ENCODE data around the gene MRPL32.

The MRPL32 gene

DNA sequence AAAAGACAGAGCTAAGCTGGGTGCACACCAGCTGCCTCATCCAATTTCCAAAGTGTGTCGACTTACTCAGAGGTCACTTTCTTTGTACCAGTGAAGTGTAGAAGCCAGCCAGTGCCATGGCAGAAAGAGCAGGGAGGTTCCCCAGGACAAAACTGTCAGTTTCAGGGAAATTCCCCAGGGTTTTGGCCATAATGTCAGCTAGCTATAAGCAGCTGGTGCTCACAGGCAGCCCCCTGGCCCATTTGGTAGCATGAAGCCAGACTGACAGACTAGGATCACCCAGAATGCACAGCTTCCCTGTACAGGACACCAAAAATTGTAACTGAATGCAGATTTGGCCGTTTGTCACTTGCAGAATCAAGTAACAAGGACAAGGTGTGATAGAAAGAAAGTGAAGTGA is 28.6 kb downstream of the MRPL32 start:
- Histone ChIP-seq H3K9me3 (replicated peaks; ENCODE audit: insufficient read depth, low read length) (no peaks in the 10 kb centered on the region), H3K27me3 (replicated peaks; ENCODE audit: insufficient read depth, low read length) (no peaks in the 10 kb centered on the region), H3K36me3 (replicated peaks; ENCODE audit: insufficient read depth, low read length) (no peaks in the 10 kb centered on the region), H3K4me1 (ENCODE audit: low read length) (peaks cover 5% of the 10 kb centered on the region; the same call in 1 of the 2 replicates), H3K4me3 (ENCODE audit: low read length) (no peak overlapping the region), H3F3A (ENCODE audit: insufficient read depth, low read length) (no peaks in the 10 kb centered on the region), H3K79me2 (ENCODE audit: low read length) (no peaks in the 10 kb centered on the region), H4K20me1 (ENCODE audit: insufficient read depth, low read length) (no peaks in the 10 kb centered on the region), H3K9ac (ENCODE audit: low read length) (no peak overlapping the region), H2AFZ (ENCODE audit: low read length) (no peak overlapping the region), H3K27ac (ENCODE audit: low read length) (no peak overlapping the region), H3K4me2 (ENCODE audit: low read depth, low read length) (no peak overlapping the region), H3K9me2 (replicated peaks; ENCODE audit: insufficient read depth, low read length) (no peaks in the 10 kb centered on the region)
- no peak for DNase-seq
- TF ChIP-seq, protein P1, sequence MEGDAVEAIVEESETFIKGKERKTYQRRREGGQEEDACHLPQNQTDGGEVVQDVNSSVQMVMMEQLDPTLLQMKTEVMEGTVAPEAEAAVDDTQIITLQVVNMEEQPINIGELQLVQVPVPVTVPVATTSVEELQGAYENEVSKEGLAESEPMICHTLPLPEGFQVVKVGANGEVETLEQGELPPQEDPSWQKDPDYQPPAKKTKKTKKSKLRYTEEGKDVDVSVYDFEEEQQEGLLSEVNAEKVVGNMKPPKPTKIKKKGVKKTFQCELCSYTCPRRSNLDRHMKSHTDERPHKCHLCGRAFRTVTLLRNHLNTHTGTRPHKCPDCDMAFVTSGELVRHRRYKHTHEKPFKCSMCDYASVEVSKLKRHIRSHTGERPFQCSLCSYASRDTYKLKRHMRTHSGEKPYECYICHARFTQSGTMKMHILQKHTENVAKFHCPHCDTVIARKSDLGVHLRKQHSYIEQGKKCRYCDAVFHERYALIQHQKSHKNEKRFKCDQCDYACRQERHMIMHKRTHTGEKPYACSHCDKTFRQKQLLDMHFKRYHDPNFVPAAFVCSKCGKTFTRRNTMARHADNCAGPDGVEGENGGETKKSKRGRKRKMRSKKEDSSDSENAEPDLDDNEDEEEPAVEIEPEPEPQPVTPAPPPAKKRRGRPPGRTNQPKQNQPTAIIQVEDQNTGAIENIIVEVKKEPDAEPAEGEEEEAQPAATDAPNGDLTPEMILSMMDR (IDR thresholded peaks at IDR 0.05; ENCODE audit: low read length) = no peak
- TF ChIP-seq EZH2 (optimal IDR thresholded peaks at IDR 0.05; ENCODE audit: low read depth, low read length) (no peak), EZH2phosphoT487 (IDR thresholded peaks at IDR 0.05; ENCODE audit: low read length) (no peak)

DNA sequence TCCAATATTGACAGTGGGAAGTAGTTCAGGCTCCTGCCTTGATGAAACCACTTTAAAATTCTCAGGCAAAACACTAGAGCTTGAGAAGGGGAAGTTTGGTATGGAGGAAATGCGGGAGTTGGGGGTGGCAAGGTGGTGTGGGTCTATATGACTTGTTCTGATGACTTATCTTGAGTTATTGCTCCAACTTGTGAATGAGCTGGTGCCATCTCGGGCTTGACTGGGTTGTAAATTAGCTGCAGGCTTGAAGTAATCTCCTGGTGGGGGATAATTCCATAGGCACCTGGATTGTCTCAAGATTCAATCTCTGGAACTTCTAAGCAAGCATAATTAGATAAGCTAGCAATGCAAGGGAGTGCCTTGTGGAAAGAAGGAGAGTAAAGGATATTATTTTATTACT is 29.0 kb downstream of the MRPL32 start:
- H3K79me2 ChIP-seq (ENCODE audit: low read length) = no peaks in the 10 kb centered on the region
- H3K4me3 ChIP-seq (ENCODE audit: low read length) = no peak overlapping the region
- no peaks in the 10 kb centered on the region for H3F3A ChIP-seq (ENCODE audit: insufficient read depth, low read length)
- H3K9me3 ChIP-seq (replicated peaks; ENCODE audit: insufficient read depth, low read length) = no peaks in the 10 kb centered on the region
- no peaks in the 10 kb centered on the region for H3K36me3 ChIP-seq (replicated peaks; ENCODE audit: insufficient read depth, low read length)
- H3K4me2 ChIP-seq (ENCODE audit: low read depth, low read length) = no peak overlapping the region
- H4K20me1 ChIP-seq (ENCODE audit: insufficient read depth, low read length) = no peaks in the 10 kb centered on the region
- DNase-seq = no peak
- H3K4me1 ChIP-seq (ENCODE audit: low read length) = peaks cover 5% of the 10 kb centered on the region; the same call in 1 of the 2 replicates
- no peak overlapping the region for H3K27ac ChIP-seq (ENCODE audit: low read length)
- H3K27me3 ChIP-seq (replicated peaks; ENCODE audit: insufficient read depth, low read length) = no peaks in the 10 kb centered on the region
- no peak overlapping the region for H3K9ac ChIP-seq (ENCODE audit: low read length)
- H2AFZ ChIP-seq (ENCODE audit: low read length) = no peak overlapping the region
- H3K9me2 ChIP-seq (replicated peaks; ENCODE audit: insufficient read depth, low read length) = no peaks in the 10 kb centered on the region
- no peak for TF ChIP-seq EZH2 (optimal IDR thresholded peaks at IDR 0.05; ENCODE audit: low read depth, low read length)

DNA sequence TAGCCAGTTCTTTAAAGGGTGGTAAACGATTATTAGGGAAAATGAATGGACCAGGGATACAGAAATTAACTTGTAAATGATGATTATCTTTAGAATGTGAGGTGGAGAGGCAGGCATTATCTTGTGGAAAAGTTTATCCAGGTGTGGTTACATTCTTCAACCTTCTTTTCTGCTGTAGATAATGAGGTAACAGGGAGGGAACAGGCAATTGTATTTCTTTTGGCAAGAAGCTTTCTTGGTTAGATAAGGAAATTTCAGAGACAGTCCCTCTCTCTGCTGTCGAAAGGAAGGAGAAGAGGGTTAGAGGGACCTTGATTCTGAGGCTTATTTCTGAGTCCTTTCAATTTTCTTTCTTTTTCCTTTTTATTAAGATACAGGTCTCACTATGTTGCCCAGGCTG is 32.1 kb downstream of the MRPL32 start:
- no peaks in the 10 kb centered on the region for H3K79me2 ChIP-seq (ENCODE audit: low read length)
- H3K36me3 ChIP-seq (replicated peaks; ENCODE audit: insufficient read depth, low read length) = no peaks in the 10 kb centered on the region
- H3K27ac ChIP-seq (ENCODE audit: low read length) = no peak overlapping the region
- H3K4me3 ChIP-seq (ENCODE audit: low read length) = no peak overlapping the region
- H4K20me1 ChIP-seq (ENCODE audit: insufficient read depth, low read length) = no peaks in the 10 kb centered on the region
- H3K9me3 ChIP-seq (replicated peaks; ENCODE audit: insufficient read depth, low read length) = no peaks in the 10 kb centered on the region
- TF ChIP-seq, protein P1 (IDR thresholded peaks at IDR 0.05; ENCODE audit: low read length) = no peak
- TF ChIP-seq EZH2 (optimal IDR thresholded peaks at IDR 0.05; ENCODE audit: low read depth, low read length) (no peak), EZH2phosphoT487 (IDR thresholded peaks at IDR 0.05; ENCODE audit: low read length) (no peak)
- H3F3A ChIP-seq (ENCODE audit: insufficient read depth, low read length) = no peaks in the 10 kb centered on the region
- H3K27me3 ChIP-seq (replicated peaks; ENCODE audit: insufficient read depth, low read length) = no peaks in the 10 kb centered on the region
- no peaks in the 10 kb centered on the region for H3K9me2 ChIP-seq (replicated peaks; ENCODE audit: insufficient read depth, low read length)
- H3K4me2 ChIP-seq (ENCODE audit: low read depth, low read length) = no peak overlapping the region
- H3K4me1 ChIP-seq (ENCODE audit: low read length) = peaks cover 5% of the 10 kb centered on the region; the same call in 1 of the 2 replicates
- H2AFZ ChIP-seq (ENCODE audit: low read length) = no peak overlapping the region
- H3K9ac ChIP-seq (ENCODE audit: low read length) = no peak overlapping the region
- no peak for DNase-seq

DNA sequence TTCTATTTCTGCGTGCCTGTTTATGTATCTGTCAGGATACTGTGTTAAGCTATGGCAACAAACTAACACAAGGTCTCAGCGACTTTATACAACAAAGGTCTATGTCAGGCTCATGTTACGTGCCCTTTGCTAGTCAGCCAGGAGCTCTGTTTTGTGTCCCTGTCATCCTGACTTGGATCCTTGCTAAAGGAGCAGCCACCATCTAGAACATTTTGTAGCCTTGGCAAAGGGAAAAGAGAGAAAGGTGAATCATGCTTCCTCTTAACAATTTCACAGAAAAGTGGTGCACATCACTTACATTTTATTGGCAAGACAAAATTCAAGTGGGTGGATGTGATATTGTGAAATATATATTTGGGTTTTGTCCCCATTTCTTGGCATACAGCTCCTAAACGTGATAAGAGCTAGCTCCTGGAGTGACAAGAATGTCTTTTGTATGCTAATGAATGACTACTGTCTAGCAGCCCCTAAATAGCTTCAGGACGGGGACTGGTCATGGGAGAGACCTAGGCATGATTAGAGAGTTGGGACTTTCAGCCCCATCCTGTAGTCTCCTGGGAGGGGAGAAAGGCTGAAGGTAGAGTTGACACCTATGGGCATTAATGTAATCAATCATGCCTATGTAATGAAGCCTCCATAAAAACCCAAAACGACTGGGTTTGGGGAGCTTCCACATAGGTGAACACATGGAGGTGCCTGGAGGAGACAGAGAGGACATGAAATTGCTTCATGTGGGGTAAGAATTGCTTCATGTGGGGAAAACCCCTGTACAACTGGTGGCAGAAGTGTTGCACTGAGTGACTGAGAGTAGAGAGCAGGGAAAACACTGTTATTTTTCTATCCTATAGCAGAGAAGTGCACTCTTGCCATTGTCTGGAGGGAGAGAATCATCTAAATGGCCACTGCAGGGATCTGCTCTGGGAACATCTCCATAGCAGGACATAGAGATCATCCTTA is 33.0 kb downstream of the MRPL32 start:
- Histone ChIP-seq H2AFZ (ENCODE audit: low read length) (no peak overlapping the region), H3K9me3 (replicated peaks; ENCODE audit: insufficient read depth, low read length) (no peaks in the 10 kb centered on the region), H4K20me1 (ENCODE audit: insufficient read depth, low read length) (no peaks in the 10 kb centered on the region), H3K9me2 (replicated peaks; ENCODE audit: insufficient read depth, low read length) (no peaks in the 10 kb centered on the region), H3K4me3 (ENCODE audit: low read length) (no peak overlapping the region), H3K27me3 (replicated peaks; ENCODE audit: insufficient read depth, low read length) (no peaks in the 10 kb centered on the region), H3K27ac (ENCODE audit: low read length) (no peak overlapping the region), H3K4me1 (ENCODE audit: low read length) (peaks cover 5% of the 10 kb centered on the region; the same call in 1 of the 2 replicates), H3K79me2 (ENCODE audit: low read length) (no peaks in the 10 kb centered on the region), H3K9ac (ENCODE audit: low read length) (no peak overlapping the region), H3F3A (ENCODE audit: insufficient read depth, low read length) (no peaks in the 10 kb centered on the region), H3K36me3 (replicated peaks; ENCODE audit: insufficient read depth, low read length) (no peaks in the 10 kb centered on the region), H3K4me2 (ENCODE audit: low read depth, low read length) (no peak overlapping the region)
- no peak for TF ChIP-seq EZH2phosphoT487 (IDR thresholded peaks at IDR 0.05; ENCODE audit: low read length)
- no peak for TF ChIP-seq EZH2 (optimal IDR thresholded peaks at IDR 0.05; ENCODE audit: low read depth, low read length)
- TF ChIP-seq, protein P1 (IDR thresholded peaks at IDR 0.05; ENCODE audit: low read length) = no peak
- DNase-seq = no peak

Measured in MM.1S (cell line).